ENCODE measurements around the gene CNIH3. TPM values are rescaled to one million over a fixed set of nuclear protein-coding genes. Genes with fewer than 3 reads are reported as not detected.

CNIH3 gene
- polyA plus RNA-seq, 1 donor (not counting 4 experiments of a cell fraction or from before 2014, with no cell fraction given): 0.81 TPM

GRCh38 chr1:224632381-224632871 lies 16.3 kb downstream of the CNIH3 start:
- no peaks in the 10 kb centered on the region for H3K79me2 ChIP-seq (ENCODE audit: control insufficient read depth, insufficient read depth, low read length)
- no peaks in the 10 kb centered on the region for H3K4me1 ChIP-seq (ENCODE audit: control insufficient read depth, extremely low read depth, insufficient read depth, low read length)
- no peaks in the 10 kb centered on the region for H3K9me1 ChIP-seq (ENCODE audit: control insufficient read depth, extremely low read depth, insufficient read depth, low read length)
- DNase-seq (ENCODE audit: low read depth, low spot score): no peak
- dilution Hi-C loops (cut with MboI; ENCODE audit: extremely low pct_ligation_motif_present, low sequenced_read_pairs): no loop called here
- no peaks in the 10 kb centered on the region for H3K27me3 ChIP-seq (ENCODE audit: control insufficient read depth, extremely low read depth, insufficient read depth, low read length)
- no peak overlapping the region for H2AFZ ChIP-seq (ENCODE audit: control insufficient read depth, low read length)
- no peak overlapping the region for H3K4me2 ChIP-seq (ENCODE audit: control insufficient read depth, extremely low read depth, insufficient read depth, low read depth, low read length)
- H3K9ac ChIP-seq (ENCODE audit: control insufficient read depth, extremely low read depth, insufficient read depth, low read length): no peak overlapping the region
- TF ChIP-seq CTCF (optimal IDR thresholded peaks at IDR 0.05 in 1 of 3, IDR thresholded peaks at IDR 0.05 in 1 of 3, conservative IDR thresholded peaks at IDR 0.05 in 1 of 3; ENCODE audit: extremely low read depth in 1 of 3, insufficient read depth in 2 of 3, low read length in 3 of 3) (no peak), EZH2 (IDR thresholded peaks at IDR 0.05; ENCODE audit: low read length) (no peak)
- no peak overlapping the region for H3K27ac ChIP-seq (ENCODE audit: control insufficient read depth, insufficient read depth, low read length)
- H3K36me3 ChIP-seq (ENCODE audit: control insufficient read depth in 2 of 2, extremely low read depth in 1 of 2, insufficient read depth in 2 of 2, low read length in 2 of 2): no peaks in the 10 kb centered on the region
- no peaks in the 10 kb centered on the region for H4K20me1 ChIP-seq (ENCODE audit: control insufficient read depth, extremely low read depth, insufficient read depth, low read length)
- H3K9me3 ChIP-seq (ENCODE audit: control insufficient read depth, low read depth, low read length): no peaks in the 10 kb centered on the region
- no peak overlapping the region for H3K4me3 ChIP-seq (ENCODE audit: control insufficient read depth in 2 of 3, extremely low read depth in 1 of 3, insufficient read depth in 2 of 3, low read depth in 1 of 3, low read length in 3 of 3)
- no peak for FAIRE-seq

- Histone ChIP-seq H2AFZ (ENCODE audit: control insufficient read depth, low read length) (no peak overlapping the region), H3K4me2 (ENCODE audit: control insufficient read depth, extremely low read depth, insufficient read depth, low read depth, low read length) (no peak overlapping the region)
Measured at GRCh38 chr1:224632921-224633321, 16.8 kb downstream of the CNIH3 start.

More at GRCh38 chr1:224632921-224633321, 16.8 kb downstream of the CNIH3 start:
- TF ChIP-seq EZH2 (IDR thresholded peaks at IDR 0.05; ENCODE audit: low read length): no peak
- TF ChIP-seq CTCF (optimal IDR thresholded peaks at IDR 0.05 in 1 of 3, IDR thresholded peaks at IDR 0.05 in 1 of 3, conservative IDR thresholded peaks at IDR 0.05 in 1 of 3; ENCODE audit: extremely low read depth in 1 of 3, insufficient read depth in 2 of 3, low read length in 3 of 3): no peak
- Histone ChIP-seq H3K9ac (ENCODE audit: control insufficient read depth, extremely low read depth, insufficient read depth, low read length) (no peak overlapping the region), H3K36me3 (ENCODE audit: control insufficient read depth in 2 of 2, extremely low read depth in 1 of 2, insufficient read depth in 2 of 2, low read length in 2 of 2) (no peaks in the 10 kb centered on the region), H3K79me2 (ENCODE audit: control insufficient read depth, insufficient read depth, low read length) (no peaks in the 10 kb centered on the region), H3K4me3 (ENCODE audit: control insufficient read depth in 2 of 3, extremely low read depth in 1 of 3, insufficient read depth in 2 of 3, low read depth in 1 of 3, low read length in 3 of 3) (no peak overlapping the region), H3K27me3 (ENCODE audit: control insufficient read depth, extremely low read depth, insufficient read depth, low read length) (no peaks in the 10 kb centered on the region), H4K20me1 (ENCODE audit: control insufficient read depth, extremely low read depth, insufficient read depth, low read length) (no peaks in the 10 kb centered on the region), H3K4me1 (ENCODE audit: control insufficient read depth, extremely low read depth, insufficient read depth, low read length) (no peaks in the 10 kb centered on the region), H3K9me1 (ENCODE audit: control insufficient read depth, extremely low read depth, insufficient read depth, low read length) (no peaks in the 10 kb centered on the region), H3K9me3 (ENCODE audit: control insufficient read depth, low read depth, low read length) (no peaks in the 10 kb centered on the region), H3K27ac (ENCODE audit: control insufficient read depth, insufficient read depth, low read length) (no peak overlapping the region)
- DNase-seq (ENCODE audit: low read depth, low spot score) (no peak), FAIRE-seq (no peak)
- dilution Hi-C loops (cut with MboI; ENCODE audit: extremely low pct_ligation_motif_present, low sequenced_read_pairs): no loop called here

Measured in keratinocyte (primary cell).